A549 (cell line): ENCODE data around the gene DEPDC5. TPM values are rescaled to one million over a fixed set of nuclear protein-coding genes. Genes with fewer than 3 reads are reported as not detected.

Experiments used
- ATAC-seq, 2 experiments: fragments of 200-7000 bp in 1 of 2; fragments of >200 bp in 1 of 2; cut with Nextera tagmentation in 1 of 2; cut with Tn5 transposase in 1 of 2; 3 replicates each; pipeline versions ENCODE4 v1.8.0 to v1.9.1; 2018 to 2020; ENCODE audit warnings: mild to moderate bottlenecking in 1 of 2, moderate library complexity in 1 of 2
- CTCF ChIA-PET: fragments of 300-600 bp; sonication (Branson Sonifier 250); formaldehyde crosslinking; extraction: SDS; loops from one replicate; lab custom pipeline; 2021; ENCODE audit warnings: antibody characterized with exemption, inconsistent platforms; lab: Yijun Ruan, JAX
- POLR2A ChIA-PET: fragments of 350-600 bp; formaldehyde crosslinking; extraction: SDS; loops from one replicate; lab custom pipeline; 2021; ENCODE audit warnings: antibody characterized with exemption, inconsistent platforms; lab: Yijun Ruan, JAX
- DNase-seq, 2 experiments: peaks; one replicate each; pipeline versions ENCODE4 v3.0.0 to v3.0.0-alpha.2; 2011 to 2016; ENCODE audit warnings: low read depth in 1 of 2, low spot score in 1 of 2
- FAIRE-seq: peaks from 2 replicates; lab custom pipeline; 2011; peaks lifted over from hg19 to GRCh38; lab: Jason Lieb, UNC
- H3K27ac ChIP-seq, 2 experiments: fragments of >200 bp; sonication (Bioruptor Twin); formaldehyde crosslinking; 3 replicates each; pipeline ENCODE4 v1.5.1; 2016 to 2017
- H3K4me1 ChIP-seq: fragments of >200 bp; sonication (Bioruptor Twin); formaldehyde crosslinking; 3 replicates; pipeline ENCODE4 v1.6.1; 2016
- H3K4me2 ChIP-seq: fragments of >200 bp; sonication (Bioruptor Twin); formaldehyde crosslinking; 3 replicates; pipeline ENCODE4 v1.6.1; 2016
- H3K4me3 ChIP-seq: fragments of >200 bp; sonication (Bioruptor Twin); formaldehyde crosslinking; 3 replicates; pipeline ENCODE4 v1.5.1; 2016
- H3K9me3 ChIP-seq: fragments of >200 bp; sonication (Bioruptor Twin); formaldehyde crosslinking; 3 replicates; pipeline ENCODE4 v1.6.1; 2016
- BCL3 ChIP-seq: fragments of >200 bp; sonication (Bioruptor Twin); formaldehyde crosslinking; IDR thresholded peaks from 3 replicates; pipeline ENCODE4 v1.6.1; 2016
- CBX8 ChIP-seq: fragments of 200-600 bp; sonication (generic); IDR thresholded peaks from 2 replicates; pipeline ENCODE4 v1.6.1; 2016
- CHD4 ChIP-seq: fragments of 200-600 bp; sonication (generic); IDR thresholded peaks from 2 replicates; pipeline ENCODE4 v1.6.1; 2016; ENCODE audit warnings: antibody characterized with exemption, mild to moderate bottlenecking, borderline replicate concordance
- CTCF ChIP-seq: fragments of >200 bp; sonication (Bioruptor Twin); formaldehyde crosslinking; IDR thresholded peaks from 3 replicates; pipeline ENCODE4 v1.5.1; 2016
- EHF ChIP-seq: fragments of 250-450 bp; sonication (Bioruptor Pico); IDR thresholded peaks from 2 replicates; pipeline ENCODE4 v1.5.0; 2020; ENCODE audit warnings: mild to moderate bottlenecking
- EP300 ChIP-seq, 2 experiments: fragments of >200 bp; sonication (Bioruptor Twin); formaldehyde crosslinking; IDR thresholded peaks; 2 replicates in 1 of 2; 3 replicates in 1 of 2; pipeline ENCODE4 v1.6.1; 2016 to 2017
- FOSB ChIP-seq: fragments of 250-450 bp; sonication (Bioruptor Pico); IDR thresholded peaks from 2 replicates; pipeline ENCODE4 v1.5.0; 2020; ENCODE audit warnings: mild to moderate bottlenecking, moderate library complexity
- GATA3 ChIP-seq: IDR thresholded peaks from 2 replicates; pipeline ENCODE4 v1.6.1; 2012; ENCODE audit warnings: borderline replicate concordance
- HDAC2 ChIP-seq: fragments of 200-600 bp; sonication (generic); IDR thresholded peaks from 2 replicates; pipeline ENCODE4 v1.6.1; 2016
- HES2 ChIP-seq: fragments of >200 bp; sonication (Bioruptor Twin); formaldehyde crosslinking; IDR thresholded peaks from 2 replicates; pipeline ENCODE4 v1.6.1; 2016
- HEYL ChIP-seq: fragments of 250-450 bp; sonication (Bioruptor Pico); IDR thresholded peaks from 2 replicates; pipeline ENCODE4 v1.8.0; 2021; ENCODE audit warnings: mild to moderate bottlenecking, moderate library complexity
- HOXA7 ChIP-seq: fragments of 250-450 bp; sonication (Bioruptor Pico); IDR thresholded peaks from 2 replicates; pipeline ENCODE4 v1.5.0; 2020; ENCODE audit warnings: mild to moderate bottlenecking, moderate library complexity
- HOXB13 ChIP-seq: fragments of 250-450 bp; sonication (Bioruptor Pico); IDR thresholded peaks from 2 replicates; pipeline ENCODE4 v1.5.0; 2020; ENCODE audit warnings: low read depth, mild to moderate bottlenecking, moderate library complexity
- HOXB5 ChIP-seq: fragments of 250-450 bp; sonication (Bioruptor Pico); IDR thresholded peaks from 2 replicates; pipeline ENCODE4 v1.5.0; 2020; ENCODE audit warnings: mild to moderate bottlenecking, moderate library complexity
- JUN ChIP-seq, 2 experiments: fragments of >200 bp; sonication (Bioruptor Twin); formaldehyde crosslinking; IDR thresholded peaks; 2 replicates in 1 of 2; 3 replicates in 1 of 2; pipeline ENCODE4 v1.6.1; 2016 to 2017
- JUNB ChIP-seq: fragments of >200 bp; sonication (Bioruptor Twin); formaldehyde crosslinking; IDR thresholded peaks from 2 replicates; pipeline ENCODE4 v1.6.1; 2016
- KDM1A ChIP-seq: fragments of 200-600 bp; sonication (generic); IDR thresholded peaks from 2 replicates; pipeline ENCODE4 v1.6.1; 2016; ENCODE audit warnings: low read depth, mild to moderate bottlenecking
- MAX ChIP-seq: IDR thresholded peaks from 2 replicates; pipeline ENCODE4 v1.6.1; 2012
- MYC ChIP-seq: IDR thresholded peaks from 2 replicates; pipeline ENCODE4 v1.6.1; 2012; ENCODE audit warnings: mild to moderate bottlenecking, inconsistent platforms, low read length, improper control_type of control experiment, borderline replicate concordance
- NPAS2 ChIP-seq: fragments of 250-450 bp; sonication (Bioruptor Pico); IDR thresholded peaks from 2 replicates; pipeline ENCODE4 v1.8.0; 2022; ENCODE audit warnings: mild to moderate bottlenecking, moderate library complexity, borderline replicate concordance
- NR3C1 ChIP-seq: fragments of >200 bp; sonication (Bioruptor Twin); formaldehyde crosslinking; IDR thresholded peaks from 3 replicates; pipeline ENCODE4 v1.6.1; 2017
- PHF8 ChIP-seq: fragments of 200-600 bp; sonication (generic); IDR thresholded peaks from 2 replicates; pipeline ENCODE4 v1.6.1; 2016; ENCODE audit warnings: low read depth, mild to moderate bottlenecking, antibody characterized with exemption, moderate library complexity, borderline replicate concordance
- RAD21 ChIP-seq, 2 experiments: fragments of >200 bp in 1 of 2; sonication (Bioruptor Twin) in 1 of 2; formaldehyde crosslinking in 1 of 2; IDR thresholded peaks in 1 of 2; conservative IDR thresholded peaks in 1 of 2; 2 replicates in 1 of 2; 3 replicates in 1 of 2; pipeline ENCODE4 v1.6.1; 2012 to 2018; ENCODE audit warnings: inconsistent platforms in 1 of 2
- RARB ChIP-seq: fragments of 250-450 bp; sonication (Bioruptor Pico); IDR thresholded peaks from 2 replicates; pipeline ENCODE4 v1.8.0; 2021; ENCODE audit warnings: mild to moderate bottlenecking, moderate library complexity
- RFX5 ChIP-seq: fragments of 450-650 bp; IDR thresholded peaks from 2 replicates; pipeline ENCODE4 v1.7.1; 2014; ENCODE audit warnings: antibody characterized with exemption, mild to moderate bottlenecking, moderate library complexity
- SMC3 ChIP-seq: fragments of >200 bp; sonication (Bioruptor Twin); formaldehyde crosslinking; IDR thresholded peaks from 3 replicates; pipeline ENCODE4 v1.6.1; 2018; ENCODE audit warnings: inconsistent platforms
- TFCP2L1 ChIP-seq: fragments of 250-450 bp; sonication (Bioruptor Pico); IDR thresholded peaks from 2 replicates; pipeline ENCODE4 v1.5.0; 2021; ENCODE audit warnings: mild to moderate bottlenecking
- TP53 ChIP-seq: fragments of 250-450 bp; sonication (Bioruptor Pico); IDR thresholded peaks from 2 replicates; pipeline ENCODE4 v1.5.0; 2021; ENCODE audit warnings: mild to moderate bottlenecking, moderate library complexity
- USF2 ChIP-seq: fragments of 450-650 bp; IDR thresholded peaks from 2 replicates; pipeline ENCODE4 v1.6.1; 2014; ENCODE audit warnings: antibody characterized with exemption
- WGBS: methylation state at CpG from one replicate; pipeline ENCODE4 v1.1.6; 2017; ENCODE audit errors: missing lambda C conversion rate; 5-methylcytosine and 5-hydroxymethylcytosine counted together
- polyA plus RNA-seq, 4 experiments: library from polyadenylated mRNA; depleted of rRNA in 3 of 4; stranded (reverse); fragments of >200 nt; fragmentation: RNase III in 1 of 4; extraction: RNeasy Plus Mini Kit Qiagen cat#74134 plus additional on column Dnase treatment in 1 of 4; gene quantifications; 2 replicates in 3 of 4; 3 replicates in 1 of 4; pipeline ENCODE4 v1.2.3, GENCODE V29; 2011 to 2017

DEPDC5 gene
- polyA plus RNA-seq, 2 of the 4 experiments (the other 2 are of a cell fraction): 4.4 to 10.1 TPM

GRCh38 chr22:31818481-31819392, 64.9 kb downstream of the DEPDC5 start (continued):
- TF ChIP-seq PHF8: no peak

- ATAC-seq (no peak), DNase-seq (no peak), FAIRE-seq (no peak)
- WGBS: 74% methylated on average over 3 of the region's 3 CpGs
- TF ChIP-seq RAD21 (conservative IDR thresholded peaks at IDR 0.05 in 1 of 2, IDR thresholded peaks at IDR 0.05 in 1 of 2) (no peak), NPAS2 (no peak), HEYL (no peak), KDM1A (no peak), FOSB (CRISPR knock-in tag) (no peak), EP300 (IDR thresholded peaks at IDR 0.05) (no peak), TFCP2L1 (no peak), EHF (no peak), MYC (no peak), RARB (CRISPR knock-in tag) (no peak), JUN (IDR thresholded peaks at IDR 0.05) (no peak), HES2 (no peak)
- no peaks in the 10 kb centered on the region for H3K9me3 ChIP-seq
- H3K4me2 ChIP-seq: no peak overlapping the region
- no peak overlapping the region for H3K4me3 ChIP-seq
- ChIA-PET CTCF (no interaction called here), POLR2A (no interaction called here)
- no peaks in the 10 kb centered on the region for H3K4me1 ChIP-seq
- no peak overlapping the region for H3K27ac ChIP-seq
Observed at GRCh38 chr22:31820655-31821054, 66.8 kb downstream of the DEPDC5 start.

GRCh38 chr22:31821572-31821971, 67.8 kb downstream of the DEPDC5 start:
- FAIRE-seq: no peak
- Histone ChIP-seq H3K9me3 (no peaks in the 10 kb centered on the region), H3K4me2 (no peak overlapping the region), H3K4me1 (no peaks in the 10 kb centered on the region), H3K4me3 (no peak overlapping the region), H3K27ac (no peak overlapping the region)
- DNase-seq: no peak
- 25% methylated on average over 1 of the region's 1 CpG for WGBS
- POLR2A ChIA-PET: no interaction called here
- ATAC-seq: no peak
- CTCF ChIA-PET: no interaction called here
- TF ChIP-seq USF2 (no peak), RFX5 (no peak), SMC3 (no peak), MAX (no peak)

GRCh38 chr22:31822523-31822922, 68.7 kb downstream of the DEPDC5 start:
- ChIA-PET CTCF (no interaction called here), POLR2A (interaction anchor here (1.1 kb wide), 1 partner anchor 161 kb away, joined by 3 read pairs; the partner anchor contains the start of gene PISD)
- DNase-seq (no peak), FAIRE-seq (no peak), ATAC-seq (no peak)
- TF ChIP-seq JUN (IDR thresholded peaks at IDR 0.05) (no peak), CTCF (no peak), CHD4 (no peak), BCL3 (no peak), HOXB5 (CRISPR knock-in tag) (no peak), TP53 (no peak), HOXA7 (CRISPR knock-in tag) (no peak), HOXB13 (CRISPR knock-in tag) (no peak), RAD21 (conservative IDR thresholded peaks at IDR 0.05 in 1 of 2, IDR thresholded peaks at IDR 0.05 in 1 of 2) (no peak), NR3C1 (no peak), HDAC2 (no peak), JUNB (no peak), EHF (no peak), GATA3 (no peak), CBX8 (no peak), EP300 (IDR thresholded peaks at IDR 0.05) (no peak)
- H3K4me2 ChIP-seq: no peak overlapping the region
- no peaks in the 10 kb centered on the region for H3K9me3 ChIP-seq
- H3K4me1 ChIP-seq: no peaks in the 10 kb centered on the region
- 93% methylated on average over 4 of the region's 4 CpGs for WGBS
- H3K4me3 ChIP-seq: no peak overlapping the region
- no peak overlapping the region for H3K27ac ChIP-seq
